ENCODE measurements around the gene DOK6.
"Not testable (repeated sequence)": the region's sequence is repeated elsewhere in the genome, so short reads cannot be mapped to it uniquely, and the experiment has no call there.

Gene DOK6

GRCh38 chr18:69872661-69873060 lies 472.0 kb downstream of the DOK6 start:
- Histone ChIP-seq H3K27me3 (replicated peaks; ENCODE audit: control insufficient read depth, insufficient read depth, low read length, poor library complexity, severe bottlenecking) (no peaks in the 10 kb centered on the region), H3K36me3 (ENCODE audit: control insufficient read depth, insufficient read depth, low read length) (peaks cover 36% of the 10 kb centered on the region), H3K27ac (ENCODE audit: insufficient read depth, low read length, poor library complexity, severe bottlenecking) (no peak overlapping the region), H3K4me1 (ENCODE audit: control insufficient read depth, insufficient read depth, low read length, poor library complexity, severe bottlenecking) (no peaks in the 10 kb centered on the region), H3K4me3 (ENCODE audit: insufficient read depth, low read depth, low read length, poor library complexity, severe bottlenecking) (no peak overlapping the region), H3K9me3 (ENCODE audit: control insufficient read depth, low read length) (no peaks in the 10 kb centered on the region)
- no peak for DNase-seq

GRCh38 chr18:69874058-69874457 lies 473.4 kb downstream of the DOK6 start:
- Histone ChIP-seq H3K4me3 (ENCODE audit: insufficient read depth, low read depth, low read length, poor library complexity, severe bottlenecking) (no peak overlapping the region), H3K27me3 (replicated peaks; ENCODE audit: control insufficient read depth, insufficient read depth, low read length, poor library complexity, severe bottlenecking) (no peaks in the 10 kb centered on the region), H3K36me3 (ENCODE audit: control insufficient read depth, insufficient read depth, low read length) (peaks cover 31% of the 10 kb centered on the region), H3K27ac (ENCODE audit: insufficient read depth, low read length, poor library complexity, severe bottlenecking) (no peak overlapping the region), H3K9me3 (ENCODE audit: control insufficient read depth, low read length) (no peaks in the 10 kb centered on the region), H3K4me1 (ENCODE audit: control insufficient read depth, insufficient read depth, low read length, poor library complexity, severe bottlenecking) (no peaks in the 10 kb centered on the region)
- no peak for DNase-seq

- no peaks in the 10 kb centered on the region for H3K27me3 ChIP-seq (replicated peaks; ENCODE audit: control insufficient read depth, insufficient read depth, low read length, poor library complexity, severe bottlenecking)
- no peak overlapping the region for H3K27ac ChIP-seq (ENCODE audit: insufficient read depth, low read length, poor library complexity, severe bottlenecking)
- no peak for DNase-seq
- H3K4me1 ChIP-seq (ENCODE audit: control insufficient read depth, insufficient read depth, low read length, poor library complexity, severe bottlenecking): no peaks in the 10 kb centered on the region
- peaks cover 24% of the 10 kb centered on the region for H3K36me3 ChIP-seq (ENCODE audit: control insufficient read depth, insufficient read depth, low read length)
- no peak overlapping the region for H3K4me3 ChIP-seq (ENCODE audit: insufficient read depth, low read depth, low read length, poor library complexity, severe bottlenecking)
- no peaks in the 10 kb centered on the region for H3K9me3 ChIP-seq (ENCODE audit: control insufficient read depth, low read length)
These were observed 475.8 kb downstream of the DOK6 start for GRCh38 chr18:69876490-69876889.

GRCh38 chr18:69878213-69878933 lies 477.7 kb downstream of the DOK6 start:
- Histone ChIP-seq H3K4me3 (ENCODE audit: insufficient read depth, low read depth, low read length, poor library complexity, severe bottlenecking) (no peak overlapping the region), H3K4me1 (ENCODE audit: control insufficient read depth, insufficient read depth, low read length, poor library complexity, severe bottlenecking) (no peaks in the 10 kb centered on the region), H3K9me3 (ENCODE audit: control insufficient read depth, low read length) (no peaks in the 10 kb centered on the region), H3K27me3 (replicated peaks; ENCODE audit: control insufficient read depth, insufficient read depth, low read length, poor library complexity, severe bottlenecking) (no peaks in the 10 kb centered on the region), H3K36me3 (ENCODE audit: control insufficient read depth, insufficient read depth, low read length) (peaks cover 10% of the 10 kb centered on the region), H3K27ac (ENCODE audit: insufficient read depth, low read length, poor library complexity, severe bottlenecking) (no peak overlapping the region)
- DNase-seq: no peak

- not testable (repeated sequence) for H3K27ac ChIP-seq (ENCODE audit: insufficient read depth, low read length, poor library complexity, severe bottlenecking); H3K36me3 ChIP-seq (ENCODE audit: control insufficient read depth, insufficient read depth, low read length); DNase-seq; H3K27me3 ChIP-seq (replicated peaks; ENCODE audit: control insufficient read depth, insufficient read depth, low read length, poor library complexity, severe bottlenecking); H3K4me1 ChIP-seq (ENCODE audit: control insufficient read depth, insufficient read depth, low read length, poor library complexity, severe bottlenecking); H3K9me3 ChIP-seq (ENCODE audit: control insufficient read depth, low read length); H3K4me3 ChIP-seq (ENCODE audit: insufficient read depth, low read depth, low read length, poor library complexity, severe bottlenecking)
These were observed 478.4 kb downstream of the DOK6 start for GRCh38 chr18:69879051-69879450.

- Histone ChIP-seq H3K36me3 (ENCODE audit: control insufficient read depth, insufficient read depth, low read length) (peaks cover 6% of the 10 kb centered on the region), H3K27ac (ENCODE audit: insufficient read depth, low read length, poor library complexity, severe bottlenecking) (no peak overlapping the region), H3K4me1 (ENCODE audit: control insufficient read depth, insufficient read depth, low read length, poor library complexity, severe bottlenecking) (no peaks in the 10 kb centered on the region), H3K9me3 (ENCODE audit: control insufficient read depth, low read length) (no peaks in the 10 kb centered on the region), H3K4me3 (ENCODE audit: insufficient read depth, low read depth, low read length, poor library complexity, severe bottlenecking) (no peak overlapping the region), H3K27me3 (replicated peaks; ENCODE audit: control insufficient read depth, insufficient read depth, low read length, poor library complexity, severe bottlenecking) (no peaks in the 10 kb centered on the region)
- DNase-seq: no peak
These were observed 479.4 kb downstream of the DOK6 start for GRCh38 chr18:69880083-69880482.

GRCh38 chr18:69882965-69883668 lies 482.4 kb downstream of the DOK6 start:
- no peaks in the 10 kb centered on the region for H3K36me3 ChIP-seq (ENCODE audit: control insufficient read depth, insufficient read depth, low read length)
- H3K9me3 ChIP-seq (ENCODE audit: control insufficient read depth, low read length): no peaks in the 10 kb centered on the region
- peaks cover 5% of the 10 kb centered on the region for H3K4me1 ChIP-seq (ENCODE audit: control insufficient read depth, insufficient read depth, low read length, poor library complexity, severe bottlenecking)
- DNase-seq: no peak
- no peak overlapping the region for H3K4me3 ChIP-seq (ENCODE audit: insufficient read depth, low read depth, low read length, poor library complexity, severe bottlenecking)
- H3K27me3 ChIP-seq (replicated peaks; ENCODE audit: control insufficient read depth, insufficient read depth, low read length, poor library complexity, severe bottlenecking): no peaks in the 10 kb centered on the region
- no peak overlapping the region for H3K27ac ChIP-seq (ENCODE audit: insufficient read depth, low read length, poor library complexity, severe bottlenecking)

GRCh38 chr18:69883781-69884180 lies 483.1 kb downstream of the DOK6 start:
- Histone ChIP-seq H3K27me3 (replicated peaks; ENCODE audit: control insufficient read depth, insufficient read depth, low read length, poor library complexity, severe bottlenecking) (no peaks in the 10 kb centered on the region), H3K4me1 (ENCODE audit: control insufficient read depth, insufficient read depth, low read length, poor library complexity, severe bottlenecking) (peaks cover 5% of the 10 kb centered on the region), H3K9me3 (ENCODE audit: control insufficient read depth, low read length) (no peaks in the 10 kb centered on the region), H3K27ac (ENCODE audit: insufficient read depth, low read length, poor library complexity, severe bottlenecking) (no peak overlapping the region), H3K36me3 (ENCODE audit: control insufficient read depth, insufficient read depth, low read length) (no peaks in the 10 kb centered on the region), H3K4me3 (ENCODE audit: insufficient read depth, low read depth, low read length, poor library complexity, severe bottlenecking) (no peak overlapping the region)
- DNase-seq: no peak

GRCh38 chr18:69885355-69885754 lies 484.7 kb downstream of the DOK6 start:
- H3K27me3 ChIP-seq (replicated peaks; ENCODE audit: control insufficient read depth, insufficient read depth, low read length, poor library complexity, severe bottlenecking): no peaks in the 10 kb centered on the region
- peaks cover 16% of the 10 kb centered on the region for H3K4me1 ChIP-seq (ENCODE audit: control insufficient read depth, insufficient read depth, low read length, poor library complexity, severe bottlenecking)
- no peak for DNase-seq
- H3K9me3 ChIP-seq (ENCODE audit: control insufficient read depth, low read length): no peaks in the 10 kb centered on the region
- no peaks in the 10 kb centered on the region for H3K36me3 ChIP-seq (ENCODE audit: control insufficient read depth, insufficient read depth, low read length)
- H3K27ac ChIP-seq (ENCODE audit: insufficient read depth, low read length, poor library complexity, severe bottlenecking): no peak overlapping the region
- H3K4me3 ChIP-seq (ENCODE audit: insufficient read depth, low read depth, low read length, poor library complexity, severe bottlenecking): no peak overlapping the region

GRCh38 chr18:69885841-69886531 lies 485.3 kb downstream of the DOK6 start:
- Histone ChIP-seq H3K36me3 (ENCODE audit: control insufficient read depth, insufficient read depth, low read length) (no peaks in the 10 kb centered on the region), H3K27me3 (replicated peaks; ENCODE audit: control insufficient read depth, insufficient read depth, low read length, poor library complexity, severe bottlenecking) (no peaks in the 10 kb centered on the region), H3K4me3 (ENCODE audit: insufficient read depth, low read depth, low read length, poor library complexity, severe bottlenecking) (peak overlapping the region; percentile 36), H3K27ac (ENCODE audit: insufficient read depth, low read length, poor library complexity, severe bottlenecking) (no peak overlapping the region), H3K4me1 (ENCODE audit: control insufficient read depth, insufficient read depth, low read length, poor library complexity, severe bottlenecking) (peaks cover 18% of the 10 kb centered on the region), H3K9me3 (ENCODE audit: control insufficient read depth, low read length) (no peaks in the 10 kb centered on the region)
- no peak for DNase-seq
